HEK293 (cell line): ENCODE data around the gene CD163L1.

Experiments used
- CTCF ChIA-PET: fragments of 350-600 bp; formaldehyde crosslinking; extraction: SDS; loops from one replicate; lab custom pipeline; 2021; ENCODE audit warnings: antibody characterized with exemption; lab: Yijun Ruan, JAX
- POLR2A ChIA-PET: fragments of 300-600 bp; formaldehyde crosslinking; extraction: SDS; loops from one replicate; lab custom pipeline; 2020; ENCODE audit warnings: antibody characterized with exemption, inconsistent platforms; lab: Yijun Ruan, JAX
- H3K27ac ChIP-seq: fragments of 200-500 bp; sonication (Bioruptor generic); 2 replicates; pipeline ENCODE4 v1.5.1; 2014; ENCODE audit warnings: low read depth, low read length, control low read depth, inconsistent platforms; ENCODE audit errors: extremely low read depth
- H3K36me3 ChIP-seq, 2 experiments: fragments of 200-500 bp in 1 of 2; sonication (Bioruptor generic) in 1 of 2; 1 replicate in 1 of 2; 2 replicates in 1 of 2; pipeline ENCODE4 v1.5.1; 2014 to 2017; ENCODE audit warnings: inconsistent platforms in 2 of 2, low read length in 2 of 2; ENCODE audit not compliant: control insufficient read depth in 2 of 2, insufficient read depth in 1 of 2
- H3K4me1 ChIP-seq: fragments of 200-500 bp; sonication (Bioruptor generic); 2 replicates; pipeline ENCODE4 v1.5.1; 2014; ENCODE audit warnings: mild to moderate bottlenecking, low read length, inconsistent platforms; ENCODE audit not compliant: control insufficient read depth, insufficient read depth
- H3K4me3 ChIP-seq: 2 replicates; pipeline ENCODE4 v1.5.1; 2011; ENCODE audit warnings: low read depth, mild to moderate bottlenecking, control low read depth, low read length, moderate library complexity
- H3K9me3 ChIP-seq: fragments of 200-500 bp; sonication (Bioruptor generic); 2 replicates; pipeline ENCODE4 v1.5.1; 2014; ENCODE audit warnings: low read depth, low read length, inconsistent platforms; ENCODE audit not compliant: control insufficient read depth, insufficient read depth
- GFI1B ChIP-seq: fragments of 450-650 bp; formaldehyde crosslinking; IDR thresholded peaks from 2 replicates; pipeline ENCODE4 v1.5.1; 2016; ENCODE audit warnings: missing biosample characterization, missing genetic modification characterization
- GLI4 ChIP-seq: fragments of 450-650 bp; formaldehyde crosslinking; IDR thresholded peaks from 2 replicates; pipeline ENCODE4 v1.5.1; 2016; ENCODE audit warnings: missing biosample characterization, missing genetic modification characterization
- HOXC10 ChIP-seq: sonication (generic); formaldehyde crosslinking; IDR thresholded peaks from 2 replicates; pipeline ENCODE4 v1.8.1; 2023; ENCODE audit warnings: mild to moderate bottlenecking, missing genetic modification reagents
- KLF8 ChIP-seq: fragments of 450-650 bp; formaldehyde crosslinking; IDR thresholded peaks from 2 replicates; pipeline ENCODE4 v1.5.1; 2016; ENCODE audit warnings: missing biosample characterization, missing genetic modification characterization
- MEIS1 ChIP-seq: sonication (generic); formaldehyde crosslinking; IDR thresholded peaks from 2 replicates; pipeline ENCODE4 v1.8.1; 2022; ENCODE audit warnings: missing genetic modification reagents, mild to moderate bottlenecking, borderline replicate concordance
- OSR2 ChIP-seq: fragments of 450-650 bp; formaldehyde crosslinking; IDR thresholded peaks from 2 replicates; pipeline ENCODE4 v1.5.1; 2016; ENCODE audit warnings: missing biosample characterization, missing genetic modification characterization
- SCRT1 ChIP-seq: fragments of 450-650 bp; formaldehyde crosslinking; IDR thresholded peaks from 2 replicates; pipeline ENCODE4 v1.5.1; 2016; ENCODE audit warnings: missing biosample characterization, missing genetic modification characterization, borderline replicate concordance
- SCRT2 ChIP-seq: fragments of 450-650 bp; formaldehyde crosslinking; IDR thresholded peaks from 2 replicates; pipeline ENCODE4 v1.5.1; 2016; ENCODE audit warnings: missing biosample characterization, missing genetic modification characterization
- YY2 ChIP-seq: fragments of 450-650 bp; formaldehyde crosslinking; IDR thresholded peaks from 2 replicates; pipeline ENCODE4 v1.5.1; 2016; ENCODE audit warnings: missing biosample characterization, missing genetic modification characterization
- ZNF132 ChIP-seq: fragments of 450-650 bp; formaldehyde crosslinking; IDR thresholded peaks from 2 replicates; pipeline ENCODE4 v1.5.1; 2017; ENCODE audit warnings: missing biosample characterization, missing genetic modification characterization, borderline replicate concordance
- ZNF274 ChIP-seq, 2 experiments: fragments of 200-500 bp in 1 of 2; fragments of 450-650 bp in 1 of 2; sonication (Bioruptor generic) in 1 of 2; formaldehyde crosslinking in 1 of 2; IDR thresholded peaks; 2 replicates each; pipeline versions ENCODE4 v1.5.1 to v1.6.1; 2014 to 2016; ENCODE audit warnings: borderline replicate concordance in 1 of 2, inconsistent platforms in 1 of 2, low read length in 1 of 2, missing biosample characterization in 1 of 2, missing genetic modification characterization in 1 of 2
- ZNF362 ChIP-seq: fragments of 450-650 bp; formaldehyde crosslinking; IDR thresholded peaks from 2 replicates; pipeline ENCODE4 v1.5.1; 2016; ENCODE audit warnings: missing biosample characterization, missing genetic modification characterization
- ZNF544 ChIP-seq: fragments of 450-650 bp; formaldehyde crosslinking; IDR thresholded peaks from 2 replicates; pipeline ENCODE4 v1.5.0; 2017; ENCODE audit warnings: missing biosample characterization, missing genetic modification characterization
- ZNF548 ChIP-seq: fragments of 450-650 bp; formaldehyde crosslinking; IDR thresholded peaks from 2 replicates; pipeline ENCODE4 v1.5.1; 2016; ENCODE audit warnings: missing biosample characterization, missing genetic modification characterization
- ZNF701 ChIP-seq: fragments of 450-650 bp; formaldehyde crosslinking; IDR thresholded peaks from 2 replicates; pipeline ENCODE4 v1.5.1; 2016; ENCODE audit warnings: missing biosample characterization, missing genetic modification characterization
- ZNF792 ChIP-seq: fragments of 450-650 bp; formaldehyde crosslinking; IDR thresholded peaks from 2 replicates; pipeline ENCODE4 v1.5.1; 2016; ENCODE audit warnings: missing biosample characterization, missing genetic modification characterization
- ZNF830 ChIP-seq: fragments of 450-650 bp; IDR thresholded peaks from 2 replicates; pipeline ENCODE4 v1.5.0; 2018; ENCODE audit warnings: missing biosample characterization, missing genetic modification characterization, low read depth, mild to moderate bottlenecking, moderate library complexity
- TF ChIP-seq, protein P1 (sequence below): fragments of 450-650 bp; formaldehyde crosslinking; IDR thresholded peaks from 2 replicates; pipeline ENCODE4 v1.5.1; 2016; ENCODE audit warnings: missing biosample characterization, missing genetic modification characterization
- TF ChIP-seq, protein P2 (sequence below): fragments of 450-650 bp; formaldehyde crosslinking; IDR thresholded peaks from 2 replicates; pipeline ENCODE4 v1.5.0; 2017; ENCODE audit warnings: missing biosample characterization, missing genetic modification characterization, borderline replicate concordance
- TF ChIP-seq, protein P3 (sequence below): fragments of 450-650 bp; formaldehyde crosslinking; IDR thresholded peaks from 2 replicates; pipeline ENCODE4 v1.5.1; 2017; ENCODE audit warnings: missing biosample characterization, missing genetic modification characterization
- TF ChIP-seq, protein P4 (sequence below): fragments of 450-650 bp; formaldehyde crosslinking; IDR thresholded peaks from 2 replicates; pipeline ENCODE4 v1.5.1; 2016; ENCODE audit warnings: missing biosample characterization, missing genetic modification characterization, low read depth

The CD163L1 gene

GRCh38 chr12:7349418-7349817, 94.5 kb downstream of the CD163L1 start:
- TF ChIP-seq ZNF548 (tag by site-specific recombination) (no peak), ZNF132 (tag by site-specific recombination) (no peak), ZNF830 (tag by site-specific recombination) (no peak), SCRT1 (tag by site-specific recombination) (no peak)
- TF ChIP-seq, protein P1, sequence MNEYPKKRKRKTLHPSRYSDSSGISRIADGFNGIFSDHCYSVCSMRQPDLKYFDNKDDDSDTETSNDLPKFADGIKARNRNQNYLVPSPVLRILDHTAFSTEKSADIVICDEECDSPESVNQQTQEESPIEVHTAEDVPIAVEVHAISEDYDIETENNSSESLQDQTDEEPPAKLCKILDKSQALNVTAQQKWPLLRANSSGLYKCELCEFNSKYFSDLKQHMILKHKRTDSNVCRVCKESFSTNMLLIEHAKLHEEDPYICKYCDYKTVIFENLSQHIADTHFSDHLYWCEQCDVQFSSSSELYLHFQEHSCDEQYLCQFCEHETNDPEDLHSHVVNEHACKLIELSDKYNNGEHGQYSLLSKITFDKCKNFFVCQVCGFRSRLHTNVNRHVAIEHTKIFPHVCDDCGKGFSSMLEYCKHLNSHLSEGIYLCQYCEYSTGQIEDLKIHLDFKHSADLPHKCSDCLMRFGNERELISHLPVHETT (tag by site-specific recombination): no peak
- Histone ChIP-seq H3K27ac (no peak overlapping the region), H3K4me1 (no peaks in the 10 kb centered on the region), H3K4me3 (no peak overlapping the region), H3K9me3 (no peaks in the 10 kb centered on the region), H3K36me3 (no peaks in the 10 kb centered on the region)
- POLR2A ChIA-PET: no interaction called here
- CTCF ChIA-PET: interaction anchor here (0.6 kb wide), 1 partner anchor 14 kb away, joined by 4 read pairs; no protein-coding TSS in a partner anchor

DNA sequence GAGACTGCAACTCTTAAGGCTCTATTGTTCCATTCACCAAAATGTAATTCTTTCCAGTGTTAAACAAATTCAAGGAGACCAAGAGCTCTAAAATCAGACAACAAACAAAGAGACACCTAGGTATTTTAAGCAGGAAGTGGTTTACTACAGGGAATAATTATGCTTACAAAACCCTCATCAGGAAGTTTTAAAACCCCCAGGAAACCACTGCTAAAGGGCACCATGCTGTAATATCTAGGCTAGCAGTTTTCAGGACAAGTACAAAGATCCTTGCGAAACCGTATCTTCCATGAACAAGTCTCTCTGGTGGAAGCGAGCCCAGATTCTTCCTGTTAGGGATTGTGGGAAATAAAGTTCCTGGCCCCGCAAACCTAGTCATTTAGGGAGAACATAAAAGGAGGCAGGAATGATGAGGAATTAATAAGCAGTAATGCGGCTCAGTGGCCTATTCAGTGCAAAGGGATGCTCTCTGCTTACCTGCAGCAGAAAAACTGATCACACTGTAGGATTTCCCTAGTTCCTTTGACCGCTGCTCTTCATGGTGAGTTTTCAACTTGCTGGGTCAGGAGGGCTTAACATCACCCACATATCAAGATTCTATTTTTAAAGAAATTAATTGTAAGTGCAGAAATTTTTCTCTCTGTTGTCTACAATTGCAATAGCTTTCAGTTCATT, 97.3 kb downstream of the CD163L1 start:
- POLR2A ChIA-PET: no interaction called here
- H3K27ac ChIP-seq: no peak overlapping the region

More for the DNA sequence above, 97.3 kb downstream of the CD163L1 start:
- no peaks in the 10 kb centered on the region for H3K36me3 ChIP-seq
- TF ChIP-seq ZNF701: no peak
- no peak for TF ChIP-seq HOXC10 (CRISPR knock-in tag)
- no peak for TF ChIP-seq MEIS1 (CRISPR knock-in tag)
- no peak for TF ChIP-seq ZNF274 (IDR thresholded peaks at IDR 0.05; ENCODE audit: low read length)
- no peak for TF ChIP-seq ZNF274 (tag by site-specific recombination; IDR thresholded peaks at IDR 0.05; ENCODE audit: borderline replicate concordance)
- no peak for TF ChIP-seq ZNF362 (tag by site-specific recombination)
- TF ChIP-seq KLF8: no peak
- TF ChIP-seq GFI1B (tag by site-specific recombination): no peak
- TF ChIP-seq GLI4 (tag by site-specific recombination): no peak
- TF ChIP-seq, protein P2, sequence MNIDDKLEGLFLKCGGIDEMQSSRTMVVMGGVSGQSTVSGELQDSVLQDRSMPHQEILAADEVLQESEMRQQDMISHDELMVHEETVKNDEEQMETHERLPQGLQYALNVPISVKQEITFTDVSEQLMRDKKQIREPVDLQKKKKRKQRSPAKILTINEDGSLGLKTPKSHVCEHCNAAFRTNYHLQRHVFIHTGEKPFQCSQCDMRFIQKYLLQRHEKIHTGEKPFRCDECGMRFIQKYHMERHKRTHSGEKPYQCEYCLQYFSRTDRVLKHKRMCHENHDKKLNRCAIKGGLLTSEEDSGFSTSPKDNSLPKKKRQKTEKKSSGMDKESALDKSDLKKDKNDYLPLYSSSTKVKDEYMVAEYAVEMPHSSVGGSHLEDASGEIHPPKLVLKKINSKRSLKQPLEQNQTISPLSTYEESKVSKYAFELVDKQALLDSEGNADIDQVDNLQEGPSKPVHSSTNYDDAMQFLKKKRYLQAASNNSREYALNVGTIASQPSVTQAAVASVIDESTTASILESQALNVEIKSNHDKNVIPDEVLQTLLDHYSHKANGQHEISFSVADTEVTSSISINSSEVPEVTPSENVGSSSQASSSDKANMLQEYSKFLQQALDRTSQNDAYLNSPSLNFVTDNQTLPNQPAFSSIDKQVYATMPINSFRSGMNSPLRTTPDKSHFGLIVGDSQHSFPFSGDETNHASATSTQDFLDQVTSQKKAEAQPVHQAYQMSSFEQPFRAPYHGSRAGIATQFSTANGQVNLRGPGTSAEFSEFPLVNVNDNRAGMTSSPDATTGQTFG (tag by site-specific recombination): no peak
- TF ChIP-seq YY2 (tag by site-specific recombination): no peak
- no peak for TF ChIP-seq SCRT2 (tag by site-specific recombination)
- no peak for TF ChIP-seq ZNF792 (tag by site-specific recombination)
- TF ChIP-seq, protein P3, sequence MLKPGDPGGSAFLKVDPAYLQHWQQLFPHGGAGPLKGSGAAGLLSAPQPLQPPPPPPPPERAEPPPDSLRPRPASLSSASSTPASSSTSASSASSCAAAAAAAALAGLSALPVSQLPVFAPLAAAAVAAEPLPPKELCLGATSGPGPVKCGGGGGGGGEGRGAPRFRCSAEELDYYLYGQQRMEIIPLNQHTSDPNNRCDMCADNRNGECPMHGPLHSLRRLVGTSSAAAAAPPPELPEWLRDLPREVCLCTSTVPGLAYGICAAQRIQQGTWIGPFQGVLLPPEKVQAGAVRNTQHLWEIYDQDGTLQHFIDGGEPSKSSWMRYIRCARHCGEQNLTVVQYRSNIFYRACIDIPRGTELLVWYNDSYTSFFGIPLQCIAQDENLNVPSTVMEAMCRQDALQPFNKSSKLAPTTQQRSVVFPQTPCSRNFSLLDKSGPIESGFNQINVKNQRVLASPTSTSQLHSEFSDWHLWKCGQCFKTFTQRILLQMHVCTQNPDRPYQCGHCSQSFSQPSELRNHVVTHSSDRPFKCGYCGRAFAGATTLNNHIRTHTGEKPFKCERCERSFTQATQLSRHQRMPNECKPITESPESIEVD: no peak
- TF ChIP-seq, protein P4, sequence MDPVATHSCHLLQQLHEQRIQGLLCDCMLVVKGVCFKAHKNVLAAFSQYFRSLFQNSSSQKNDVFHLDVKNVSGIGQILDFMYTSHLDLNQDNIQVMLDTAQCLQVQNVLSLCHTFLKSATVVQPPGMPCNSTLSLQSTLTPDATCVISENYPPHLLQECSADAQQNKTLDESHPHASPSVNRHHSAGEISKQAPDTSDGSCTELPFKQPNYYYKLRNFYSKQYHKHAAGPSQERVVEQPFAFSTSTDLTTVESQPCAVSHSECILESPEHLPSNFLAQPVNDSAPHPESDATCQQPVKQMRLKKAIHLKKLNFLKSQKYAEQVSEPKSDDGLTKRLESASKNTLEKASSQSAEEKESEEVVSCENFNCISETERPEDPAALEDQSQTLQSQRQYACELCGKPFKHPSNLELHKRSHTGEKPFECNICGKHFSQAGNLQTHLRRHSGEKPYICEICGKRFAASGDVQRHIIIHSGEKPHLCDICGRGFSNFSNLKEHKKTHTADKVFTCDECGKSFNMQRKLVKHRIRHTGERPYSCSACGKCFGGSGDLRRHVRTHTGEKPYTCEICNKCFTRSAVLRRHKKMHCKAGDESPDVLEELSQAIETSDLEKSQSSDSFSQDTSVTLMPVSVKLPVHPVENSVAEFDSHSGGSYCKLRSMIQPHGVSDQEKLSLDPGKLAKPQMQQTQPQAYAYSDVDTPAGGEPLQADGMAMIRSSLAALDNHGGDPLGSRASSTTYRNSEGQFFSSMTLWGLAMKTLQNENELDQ (tag by site-specific recombination): no peak
- no peak for TF ChIP-seq ZNF544 (tag by site-specific recombination)
- no peak for TF ChIP-seq OSR2 (tag by site-specific recombination)
- H3K4me3 ChIP-seq: no peak overlapping the region
- CTCF ChIA-PET: no interaction called here
- no peaks in the 10 kb centered on the region for H3K4me1 ChIP-seq
- H3K9me3 ChIP-seq: no peaks in the 10 kb centered on the region
